GM21360 (cell line): ENCODE data around the gene KANK4.
A peak's percentile ranks its signal among the peaks of the same experiment; 100 is the strongest.

Experiments used
- ATAC-seq: cut with Tn5 transposase; IDR thresholded peaks from one replicate; pipeline ENCODE4 v1.9.1; 2021; ENCODE audit warnings: mild to moderate bottlenecking, moderate library complexity; ENCODE audit not compliant: unreplicated experiment

Gene KANK4

GRCh38 chr1:62307895-62308492, 11.2 kb downstream of the KANK4 start:
- ATAC-seq = no peak

DNA sequence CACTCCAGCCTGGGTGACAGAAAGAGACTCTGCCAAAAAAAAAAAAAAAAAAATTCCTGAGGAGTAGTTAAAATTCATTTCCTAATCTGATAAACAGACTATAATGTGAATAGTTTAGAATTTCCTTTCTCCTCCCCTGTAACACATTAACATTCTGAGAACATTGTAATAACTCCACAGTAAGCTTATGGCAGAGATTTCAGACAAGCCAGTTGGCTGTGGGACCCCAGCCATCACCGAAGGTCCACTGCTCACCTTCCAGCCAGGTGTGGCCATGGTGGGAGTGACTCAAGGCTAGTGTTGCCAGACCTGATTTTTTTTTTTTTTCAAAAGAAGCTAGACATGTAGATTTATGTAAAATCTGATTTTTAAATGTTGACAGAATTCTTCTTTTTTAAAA, 11.8 kb downstream of the KANK4 start:
- ATAC-seq = no peak

- ATAC-seq = no peak
Measured at GRCh38 chr1:62306065-62306464, 13.2 kb downstream of the KANK4 start.

- no peak for ATAC-seq
Measured at GRCh38 chr1:62304975-62305374, 14.3 kb downstream of the KANK4 start.

GRCh38 chr1:62304515-62304914, 14.7 kb downstream of the KANK4 start:
- no peak for ATAC-seq

DNA sequence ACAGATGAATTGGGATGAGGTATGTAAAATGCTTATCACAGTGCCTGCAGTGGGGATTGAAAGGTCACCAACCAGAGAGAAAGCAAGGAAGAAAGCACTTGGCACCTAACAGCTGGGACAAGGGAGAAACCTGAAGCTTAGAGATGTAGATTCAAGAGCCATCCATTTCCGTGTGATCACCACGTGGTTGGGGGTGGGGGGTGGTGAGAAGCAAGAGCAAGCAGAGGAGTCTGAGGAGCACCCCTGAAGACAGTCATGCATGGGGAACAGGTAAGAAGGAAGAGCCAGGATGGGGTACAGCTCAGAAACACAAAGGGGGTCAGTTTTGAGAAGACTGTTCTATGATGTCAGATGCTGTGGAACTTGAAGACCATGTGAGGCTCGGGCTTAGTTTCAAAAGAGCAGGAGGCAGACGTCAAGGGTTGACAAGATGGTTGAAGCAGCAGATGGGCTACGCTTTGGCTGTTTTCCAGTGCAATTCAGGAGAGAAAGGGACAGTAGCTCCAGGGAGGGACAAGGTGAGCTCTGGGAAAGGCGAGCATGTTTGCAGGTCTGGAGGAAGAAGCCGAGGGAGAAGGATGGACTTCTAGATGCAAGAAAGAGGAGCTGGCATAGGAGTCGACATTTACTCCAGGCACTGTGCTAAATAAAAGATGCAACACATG, 17.4 kb downstream of the KANK4 start:
- no peak for ATAC-seq

- no peak for ATAC-seq
Measured at GRCh38 chr1:62299426-62300200, 19.6 kb downstream of the KANK4 start.

- ATAC-seq = peak; percentile 83
Measured at GRCh38 chr1:62295921-62296491, 23.2 kb downstream of the KANK4 start.

DNA sequence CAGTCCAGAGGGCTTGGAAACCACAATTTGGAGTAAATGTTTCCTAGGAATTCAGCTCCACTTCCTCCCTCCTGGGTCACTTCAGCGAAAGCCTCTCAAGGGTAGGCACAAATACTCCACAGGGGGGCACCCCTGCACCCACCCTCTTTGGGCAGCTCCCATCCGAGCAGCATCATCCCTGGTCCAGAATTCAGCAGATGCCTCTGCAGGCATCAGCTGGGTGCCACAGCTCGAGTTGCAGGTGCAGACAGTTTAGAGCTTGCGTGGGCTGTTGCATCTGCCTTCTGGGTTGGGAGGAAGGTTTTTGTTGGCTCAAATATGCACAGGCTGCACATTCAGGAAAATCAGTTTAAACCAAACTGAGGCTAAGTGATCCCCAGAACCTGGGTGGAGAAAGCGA, 25.0 kb downstream of the KANK4 start:
- no peak for ATAC-seq

GRCh38 chr1:62288662-62289061, 30.6 kb downstream of the KANK4 start:
- no peak for ATAC-seq

DNA sequence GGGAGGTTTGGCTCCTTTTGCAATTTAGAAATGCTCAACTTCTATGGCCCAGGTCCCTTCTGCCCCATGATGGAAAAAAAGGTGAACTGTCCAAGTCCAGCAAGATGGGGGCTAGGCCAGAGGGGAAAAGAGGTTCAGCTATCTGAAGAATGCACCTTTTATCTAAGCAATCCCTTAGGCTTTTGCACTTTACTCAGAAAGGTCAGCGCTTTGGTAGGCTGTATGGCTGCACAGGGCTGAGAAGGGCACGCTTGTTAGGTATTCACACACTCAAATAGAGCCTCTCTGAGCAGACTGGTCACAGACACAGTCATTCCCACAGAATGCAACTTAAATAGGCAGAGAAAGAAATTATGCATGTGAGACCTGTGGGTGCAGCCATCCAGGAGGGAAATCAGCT, 31.0 kb downstream of the KANK4 start:
- ATAC-seq = no peak

- no peak for ATAC-seq
Measured at GRCh38 chr1:62286786-62287224, 32.4 kb downstream of the KANK4 start.

DNA sequence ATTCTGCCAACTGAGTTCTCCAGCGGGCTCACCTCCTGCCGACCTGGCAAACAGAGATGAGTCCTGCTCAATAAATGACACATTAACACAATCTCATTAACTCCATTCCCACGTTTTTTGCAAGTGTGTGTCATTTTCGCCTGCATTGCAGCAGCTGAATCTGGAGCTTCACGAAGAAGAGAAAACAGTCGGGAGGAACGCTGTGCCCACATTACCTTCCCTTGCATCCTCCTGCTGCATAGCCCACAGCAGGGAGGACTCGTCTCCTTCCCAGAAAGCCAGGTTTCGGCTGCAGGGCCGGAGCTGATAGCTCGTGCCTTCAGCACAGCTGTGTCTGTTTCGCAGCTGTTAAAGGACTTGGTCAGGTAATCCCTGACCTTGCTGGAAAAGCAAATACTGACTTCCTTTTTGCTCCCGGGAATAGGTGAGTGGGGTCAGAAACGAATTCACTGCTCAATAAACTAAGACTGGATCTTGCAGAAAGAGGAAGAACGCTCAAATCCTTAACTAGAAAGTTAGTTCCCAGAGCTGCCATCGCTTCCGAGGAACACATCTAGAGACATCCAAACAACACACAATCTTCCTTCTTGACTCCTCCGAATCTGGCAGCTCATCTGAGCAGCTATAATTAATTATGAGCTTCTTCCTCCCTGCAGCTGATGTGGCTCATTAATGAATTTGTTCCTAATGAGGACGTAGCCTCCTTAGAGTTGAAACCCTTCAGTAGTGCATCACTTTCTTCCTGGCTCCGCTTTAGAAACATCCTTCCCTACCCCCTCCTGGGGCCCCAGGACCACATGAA, 33.0 kb downstream of the KANK4 start:
- no peak for ATAC-seq

DNA sequence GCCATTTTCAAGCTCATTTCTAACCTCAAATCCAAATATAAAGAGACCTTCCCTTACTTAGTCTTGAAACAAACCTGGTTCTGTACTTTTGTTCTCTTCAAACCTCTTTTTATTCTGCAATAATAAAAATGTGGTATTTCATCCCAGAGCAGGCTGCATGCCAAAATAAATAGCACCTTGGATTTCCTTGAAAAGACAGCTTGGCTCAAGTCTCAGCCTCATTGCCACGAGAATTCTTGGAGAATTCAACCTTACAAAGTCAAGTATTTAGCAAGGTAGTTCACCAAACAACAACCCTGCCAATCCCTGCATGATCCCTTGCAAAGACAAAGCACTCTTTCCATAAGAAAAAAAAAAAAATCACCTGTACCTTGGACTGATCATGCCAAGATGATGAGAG, 33.8 kb downstream of the KANK4 start:
- no peak for ATAC-seq

GRCh38 chr1:62283986-62284385, 35.2 kb downstream of the KANK4 start:
- no peak for ATAC-seq

- no peak for ATAC-seq
Measured at GRCh38 chr1:62282909-62283755, 36.1 kb downstream of the KANK4 start.

DNA sequence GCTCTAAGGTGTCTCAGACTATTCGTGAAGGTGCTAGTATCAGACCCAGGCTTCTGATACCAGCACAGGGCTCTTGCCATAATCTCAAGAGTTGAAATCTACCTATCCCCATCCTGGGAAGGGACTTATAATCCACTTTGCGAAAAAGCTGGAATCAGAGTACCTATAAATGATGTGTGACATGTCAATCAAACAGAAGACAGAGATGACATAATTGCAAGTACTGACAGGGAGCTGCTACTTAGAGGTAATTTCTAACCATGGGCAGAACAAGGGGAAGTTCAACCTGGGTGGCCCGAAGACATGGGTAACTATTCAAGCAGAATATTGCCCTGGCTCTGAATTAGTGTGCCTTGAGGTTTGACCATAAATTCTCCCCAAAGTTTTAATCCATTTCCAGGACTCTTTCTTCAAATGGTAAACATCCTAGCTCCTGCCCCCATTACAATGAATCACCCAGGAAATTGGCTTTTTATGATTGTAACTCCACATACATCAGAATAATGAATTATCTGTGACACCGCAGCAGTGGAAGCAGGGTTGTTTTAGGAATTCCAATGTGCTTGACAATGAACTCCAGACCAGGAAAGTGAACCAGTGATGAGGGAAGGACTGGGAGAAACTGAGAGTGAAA, 37.2 kb downstream of the KANK4 start:
- no peak for ATAC-seq

DNA sequence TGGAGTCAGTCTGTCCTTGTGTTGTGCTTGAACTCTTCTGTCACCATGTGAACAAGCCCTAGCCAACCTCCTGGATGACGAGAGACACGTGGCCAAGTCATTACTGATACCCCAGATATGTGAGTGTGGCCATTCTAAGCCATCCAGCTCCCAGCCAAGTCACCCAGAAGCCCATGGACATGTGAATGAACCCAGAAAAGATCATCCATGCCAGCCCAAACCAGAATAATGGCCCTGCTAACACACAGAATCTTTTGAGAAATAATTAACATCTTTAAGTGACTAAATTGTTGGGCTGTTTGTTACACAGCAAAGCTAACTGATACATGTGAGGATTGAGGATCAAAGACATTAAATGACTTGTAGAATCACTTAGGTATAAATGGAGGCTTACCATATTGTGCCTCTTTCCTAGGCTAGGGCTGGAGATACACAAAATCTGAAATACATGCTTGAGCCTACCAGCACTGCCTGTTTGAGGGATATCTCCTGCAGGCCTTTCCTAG, 38.2 kb downstream of the KANK4 start:
- no peak for ATAC-seq

DNA sequence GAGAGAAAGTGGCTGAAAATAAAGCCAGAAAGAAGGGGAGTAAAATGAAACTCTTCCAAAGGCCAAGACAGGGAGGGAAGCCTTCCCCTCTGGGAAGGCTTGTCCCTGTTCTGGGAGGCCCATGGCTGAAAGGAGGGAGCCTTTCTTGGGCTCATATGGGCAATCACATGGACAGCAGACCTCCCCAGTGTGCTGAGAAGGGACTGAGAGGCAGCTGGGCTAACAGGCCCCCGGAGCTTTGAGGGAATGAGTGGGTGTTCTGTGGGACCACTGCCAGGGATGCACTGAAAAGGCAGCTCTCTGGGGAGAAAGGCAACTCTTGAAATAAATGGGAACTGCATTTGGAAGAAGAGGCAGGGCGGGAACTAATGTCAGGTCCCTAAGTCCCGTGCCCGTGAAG, 39.1 kb downstream of the KANK4 start:
- ATAC-seq = no peak
